GM21723 (cell line): ENCODE data around the gene TBC1D9.

Source experiments
- ATAC-seq: cut with Tn5 transposase; IDR thresholded peaks from one replicate; pipeline ENCODE4 v1.9.1; 2021; ENCODE audit warnings: mild to moderate bottlenecking, moderate library complexity; ENCODE audit not compliant: unreplicated experiment

Gene TBC1D9

DNA sequence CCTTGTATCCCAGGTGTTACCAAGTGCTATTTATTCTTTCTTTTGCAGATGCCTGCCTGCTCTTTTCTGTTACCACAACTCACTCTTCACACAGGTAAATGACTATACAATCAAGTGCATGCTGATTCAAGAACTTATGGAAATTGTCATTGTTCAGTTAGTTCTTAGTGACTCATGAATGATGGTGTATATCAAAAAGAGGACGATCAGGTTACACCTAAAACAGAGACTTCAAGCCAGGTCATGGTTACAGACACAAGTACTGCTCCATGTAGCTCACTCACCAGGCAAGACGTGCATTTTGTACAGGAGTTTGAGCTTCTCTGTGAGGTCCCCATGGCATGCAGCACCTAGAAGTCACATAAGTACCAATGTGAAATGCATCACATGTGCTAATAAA lies 128.2 kb downstream of the TBC1D9 start:
- no peak for ATAC-seq

DNA sequence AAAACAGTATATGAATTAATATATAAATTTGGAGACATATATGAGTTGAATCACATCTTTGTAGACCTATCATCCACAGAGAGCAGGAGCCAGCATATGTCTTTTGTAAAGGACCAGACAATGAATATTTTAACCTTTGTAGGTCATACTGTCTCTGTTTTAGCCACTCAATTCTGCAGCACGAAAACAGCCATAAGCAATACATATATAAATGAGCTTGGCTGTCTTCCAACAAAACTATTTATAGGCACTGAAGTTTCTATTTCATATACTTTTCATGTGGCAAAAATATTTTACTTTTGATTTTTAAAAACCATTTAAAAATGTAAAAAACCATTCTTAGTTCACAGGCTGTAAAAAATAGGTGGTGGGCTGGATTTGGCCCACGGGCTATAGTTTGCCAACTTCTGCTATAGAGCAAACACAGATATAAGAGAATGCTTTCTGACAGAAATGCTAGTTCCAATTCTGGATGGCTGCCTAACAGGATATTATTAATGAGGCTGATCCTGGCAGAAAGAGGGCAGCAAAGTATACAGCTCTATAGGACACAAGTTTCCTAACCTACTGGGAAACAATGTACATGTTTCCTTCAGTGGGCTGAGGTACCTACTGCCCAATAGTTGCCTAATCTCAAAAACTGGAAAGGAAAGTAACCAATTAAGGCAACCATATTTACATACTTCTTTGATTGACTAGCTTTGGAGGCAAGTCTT lies 129.4 kb downstream of the TBC1D9 start:
- ATAC-seq = no peak

DNA sequence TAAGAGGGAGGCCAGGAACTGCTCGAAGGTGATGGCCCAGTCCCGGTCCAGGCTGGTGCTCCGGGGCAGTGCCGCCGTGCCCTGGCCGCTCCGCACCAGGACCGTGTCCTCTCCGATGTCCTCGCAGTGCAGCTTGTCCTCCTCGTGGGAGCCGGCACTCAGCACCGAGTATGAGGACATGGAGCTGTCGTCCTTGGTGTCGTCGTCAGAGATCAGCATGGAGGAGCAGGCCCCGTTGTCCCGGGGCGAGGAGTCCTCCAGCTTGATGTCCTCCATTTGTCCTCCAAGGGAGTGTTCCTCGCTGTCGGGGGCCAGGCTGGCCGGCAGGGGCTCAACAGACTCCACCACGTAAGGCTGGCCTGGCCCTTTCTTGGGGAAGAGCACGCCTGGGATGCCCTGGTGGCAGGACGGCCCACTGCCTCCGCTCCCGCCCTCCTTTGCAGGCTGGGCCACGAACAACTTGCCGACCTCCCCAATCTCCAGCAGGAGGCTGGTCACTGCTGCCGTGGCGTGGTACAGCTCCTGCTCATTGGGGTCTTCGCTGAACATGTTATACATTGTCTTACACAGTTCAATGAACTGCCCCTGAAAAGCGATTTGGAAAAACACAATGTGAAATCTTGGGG lies 133.7 kb downstream of the TBC1D9 start:
- ATAC-seq = no peak

DNA sequence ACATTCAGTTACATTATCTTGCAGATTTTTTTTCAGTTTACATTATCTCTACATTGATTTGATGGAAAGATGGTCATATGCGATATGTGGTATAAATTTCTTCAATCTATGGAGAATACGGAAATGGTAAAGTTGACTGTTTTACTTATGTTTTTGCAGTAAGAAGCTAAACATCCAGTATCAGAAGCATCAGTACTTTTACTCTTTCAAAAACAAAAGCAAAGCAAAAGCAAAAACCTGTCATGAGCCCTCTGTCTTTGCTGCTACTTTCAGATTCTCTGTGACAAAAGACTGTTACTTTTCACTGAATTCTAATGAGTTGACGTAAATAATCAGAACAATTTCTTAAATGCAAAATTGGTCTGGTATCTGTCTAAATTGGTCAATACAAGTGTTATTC lies 135.0 kb downstream of the TBC1D9 start:
- no peak for ATAC-seq

DNA sequence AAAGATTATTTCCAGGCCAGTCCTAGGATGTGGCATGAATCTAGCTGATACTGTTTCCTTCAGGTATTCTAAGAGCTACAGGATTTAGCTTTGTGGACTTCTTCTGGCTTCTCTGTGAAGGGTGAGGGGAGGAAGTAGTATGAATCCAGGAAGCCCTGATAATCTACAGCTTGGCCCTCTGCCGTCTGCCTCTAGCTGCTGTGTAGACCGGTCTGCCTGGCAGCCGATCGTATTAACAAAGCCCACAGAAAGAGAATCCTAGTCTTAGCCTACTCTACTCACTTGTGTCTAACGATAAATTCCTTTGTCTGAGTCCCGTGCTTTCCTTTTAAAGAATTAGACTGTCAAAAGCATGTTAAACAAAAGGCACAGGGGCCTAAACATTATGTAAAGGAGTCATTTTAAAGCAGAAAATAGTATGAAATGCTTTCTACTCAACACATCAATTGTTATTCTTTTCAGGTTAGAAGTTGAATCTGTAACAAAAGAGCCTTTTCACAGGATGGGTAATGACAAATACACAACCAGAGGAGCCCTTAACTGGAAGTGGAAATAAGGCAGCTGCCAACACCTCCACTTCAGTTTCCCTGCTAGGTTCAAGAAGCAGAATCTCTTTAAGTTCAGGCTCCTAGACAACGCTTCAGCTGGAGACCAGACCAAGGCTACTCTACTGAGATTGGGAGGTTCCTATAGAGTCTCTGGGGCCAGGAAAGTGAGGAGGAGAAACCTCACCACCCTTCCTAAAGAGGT lies 138.5 kb downstream of the TBC1D9 start:
- ATAC-seq = no peak

DNA sequence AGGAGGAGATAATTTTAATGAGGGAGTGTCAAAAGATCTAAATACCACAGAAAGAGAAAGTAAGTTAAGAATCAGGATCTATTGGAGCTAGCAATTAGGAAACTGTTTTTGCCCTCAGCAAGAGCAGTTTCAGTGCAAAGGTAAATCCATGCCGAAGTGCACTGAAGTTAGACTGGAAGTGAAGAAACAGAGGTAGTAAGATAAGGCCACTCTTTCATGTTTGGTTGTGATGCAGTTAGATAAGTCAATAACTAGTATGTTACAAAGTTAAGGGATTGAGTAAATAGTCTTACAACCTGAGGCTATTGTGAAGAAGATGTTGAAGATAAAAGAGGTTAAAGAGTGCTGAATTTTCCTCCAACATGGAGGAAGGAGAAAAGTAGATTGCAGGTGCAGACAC lies 140.7 kb downstream of the TBC1D9 start:
- ATAC-seq = no peak

DNA sequence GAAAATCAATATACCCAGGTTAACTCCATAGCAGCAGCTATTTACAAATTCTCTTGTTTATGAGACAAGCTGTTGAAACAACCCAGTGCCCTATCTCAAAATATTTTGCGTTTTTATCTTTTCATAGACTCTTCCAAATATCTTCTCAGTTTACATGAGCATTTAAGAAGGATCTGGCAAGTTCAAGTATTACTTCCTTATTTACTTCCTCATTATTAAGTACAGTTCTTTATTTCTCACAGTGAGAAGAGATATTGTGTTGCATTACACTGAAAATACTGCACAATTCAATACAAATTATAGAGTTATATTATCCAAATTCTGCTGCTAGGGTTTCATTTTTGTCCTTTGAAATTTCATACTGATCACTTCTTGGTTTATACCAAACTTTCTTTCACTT lies 143.8 kb downstream of the TBC1D9 start:
- ATAC-seq = no peak

DNA sequence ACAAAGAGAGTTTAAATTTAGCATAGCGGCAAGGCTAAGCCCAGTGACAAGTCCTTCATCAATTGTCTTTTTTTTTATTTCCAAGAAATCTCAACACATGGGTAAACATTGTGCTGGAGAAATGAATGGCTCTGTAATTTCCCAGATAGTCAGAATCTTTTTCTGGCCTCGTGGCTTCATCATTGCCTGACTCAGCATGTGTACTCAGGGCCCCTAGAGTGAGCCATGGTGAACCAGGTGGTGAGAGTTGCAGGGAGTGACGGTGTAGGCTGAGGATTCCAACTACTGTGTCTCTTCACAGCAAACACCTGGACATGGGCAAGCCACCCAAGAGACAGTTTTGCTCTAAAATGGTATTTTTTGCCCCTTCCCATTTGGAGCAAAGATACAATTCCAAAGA lies 144.3 kb downstream of the TBC1D9 start:
- no peak for ATAC-seq

DNA sequence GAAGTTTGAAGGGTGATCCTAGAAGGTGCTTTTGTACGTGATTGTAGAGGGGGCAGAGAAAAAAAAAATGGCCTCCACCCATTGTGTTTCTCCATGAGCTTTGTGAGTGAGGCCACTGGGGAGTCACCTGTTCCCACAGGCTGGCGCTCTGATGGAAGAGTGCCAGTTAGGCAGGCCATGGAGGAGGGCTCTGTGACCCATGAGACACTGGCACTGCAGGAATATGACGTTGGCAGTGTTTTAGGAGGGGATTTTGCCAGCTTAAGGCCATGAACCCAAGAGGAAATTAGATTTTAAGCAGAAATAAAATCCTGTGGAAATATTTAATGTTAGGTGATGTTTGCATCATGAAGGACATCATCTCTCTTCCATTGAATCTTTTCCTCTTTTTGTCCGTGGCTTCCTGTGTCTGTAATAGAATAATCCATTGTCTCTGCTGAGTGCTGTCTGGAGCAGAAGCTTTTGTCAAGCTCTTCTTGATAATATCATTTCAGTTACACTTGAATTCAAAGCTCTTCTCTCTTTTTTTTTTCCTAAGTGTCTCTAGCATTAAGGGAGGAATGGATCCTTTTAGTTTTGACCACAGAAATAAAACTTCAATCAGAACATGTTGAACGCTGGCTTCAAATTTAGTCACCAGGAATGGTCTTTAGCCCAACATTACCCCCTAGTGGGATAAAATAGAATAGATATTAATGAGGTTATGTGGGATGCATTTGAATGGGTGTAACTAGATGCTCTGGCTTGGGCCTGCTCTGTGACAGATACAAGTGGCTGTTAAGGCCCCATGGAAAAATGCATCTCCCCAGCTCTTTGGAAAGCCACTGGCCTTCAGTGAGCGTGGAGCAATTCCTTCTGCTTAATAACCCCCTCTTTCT lies 146.4 kb downstream of the TBC1D9 start:
- ATAC-seq = peak; percentile 93

DNA sequence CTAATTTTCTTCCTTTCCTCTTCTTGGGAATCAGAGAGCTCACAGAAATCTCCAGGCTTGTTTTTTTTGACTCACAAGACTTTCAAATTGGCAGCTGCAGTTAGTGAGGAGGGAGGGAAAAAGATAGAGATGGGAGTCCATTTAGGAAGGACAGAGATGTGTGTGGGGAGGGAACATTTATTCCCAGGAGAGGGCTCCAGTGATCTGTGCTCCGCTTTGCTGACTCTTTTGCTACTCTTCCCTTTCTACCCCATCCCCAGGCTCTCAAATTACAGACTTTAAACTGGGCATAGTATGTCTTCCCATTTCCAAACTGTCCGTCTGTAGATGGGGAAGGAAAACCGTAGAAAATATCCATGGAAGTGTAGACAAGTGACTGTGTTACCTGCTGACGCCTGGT lies 148.3 kb downstream of the TBC1D9 start:
- ATAC-seq = no peak

DNA sequence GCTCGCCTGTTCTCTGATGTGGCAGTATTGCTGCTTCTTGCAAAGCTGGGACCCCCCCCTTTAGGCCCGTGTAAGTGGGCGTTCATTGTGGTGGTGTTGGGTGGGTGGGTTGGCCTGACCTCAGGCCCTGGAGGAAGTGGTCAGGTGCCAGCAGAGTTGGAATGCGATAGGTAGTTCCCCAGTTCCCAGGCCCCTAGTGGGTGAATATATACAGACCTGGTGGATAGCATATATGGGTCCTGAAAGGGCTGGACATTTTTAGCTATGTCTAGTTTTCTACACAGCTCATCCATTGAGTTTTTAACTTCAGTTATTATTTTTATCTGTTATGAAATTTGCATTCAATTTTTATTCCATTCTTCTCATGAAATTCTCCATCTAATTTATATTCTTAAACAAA lies 151.6 kb downstream of the TBC1D9 start:
- no peak for ATAC-seq

DNA sequence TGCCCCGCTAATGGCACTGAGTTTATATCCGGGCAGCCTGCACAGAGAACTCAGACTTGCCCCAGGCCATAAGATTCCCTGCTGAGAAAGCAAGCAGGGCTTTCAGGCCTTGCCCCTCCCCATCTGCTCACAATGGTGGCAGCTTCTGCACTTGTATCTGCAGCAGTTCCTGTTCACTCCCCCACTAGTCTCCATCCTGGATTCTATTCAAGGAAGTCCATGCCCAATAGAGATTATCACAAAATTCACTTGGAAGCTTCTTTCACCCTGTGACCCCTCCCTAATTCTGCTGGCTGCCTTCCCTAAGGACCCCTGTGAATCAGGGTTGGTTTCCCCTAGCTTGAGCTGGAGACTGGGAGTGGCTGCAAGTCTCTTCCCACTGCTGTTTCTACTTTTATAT lies 152.9 kb downstream of the TBC1D9 start:
- ATAC-seq = no peak

DNA sequence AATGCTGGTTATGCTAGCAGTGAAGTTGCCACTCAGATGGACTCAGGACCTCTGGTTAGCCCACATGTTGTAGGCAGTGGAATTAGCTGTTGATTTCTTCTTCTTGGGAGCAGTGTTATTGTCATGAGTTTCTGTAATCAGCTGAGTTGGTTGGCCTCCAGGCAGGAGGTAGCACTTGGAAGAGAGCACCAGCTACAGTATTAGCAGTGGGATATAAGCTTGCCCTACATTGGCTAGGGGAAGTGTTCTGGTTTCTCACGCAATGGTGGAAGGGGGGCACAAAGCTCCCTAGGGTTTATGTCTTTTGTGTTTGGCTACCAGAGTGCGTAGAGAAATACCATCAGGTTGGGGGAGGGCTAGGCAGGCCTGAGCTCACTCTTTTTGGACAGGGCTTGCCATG lies 153.5 kb downstream of the TBC1D9 start:
- ATAC-seq = no peak

DNA sequence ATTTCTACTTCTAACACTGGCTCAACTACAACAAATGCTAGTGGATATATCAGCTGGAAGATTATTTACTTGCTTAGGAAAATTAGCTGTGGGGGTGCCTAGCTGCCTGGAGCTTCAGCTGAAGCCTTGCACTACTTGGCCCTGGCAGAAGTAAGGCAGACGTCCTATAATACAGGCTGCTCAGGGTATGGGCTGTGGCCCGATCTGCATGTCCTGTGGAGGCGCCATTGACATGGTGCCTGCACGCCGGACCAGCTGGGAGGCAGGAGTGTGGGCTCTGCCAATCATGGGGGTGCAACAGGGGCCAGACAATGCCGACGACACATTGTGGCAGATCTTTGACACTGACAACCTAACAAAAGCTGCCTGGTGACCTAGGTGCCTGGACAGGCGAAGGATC lies 155.8 kb downstream of the TBC1D9 start:
- ATAC-seq = no peak

DNA sequence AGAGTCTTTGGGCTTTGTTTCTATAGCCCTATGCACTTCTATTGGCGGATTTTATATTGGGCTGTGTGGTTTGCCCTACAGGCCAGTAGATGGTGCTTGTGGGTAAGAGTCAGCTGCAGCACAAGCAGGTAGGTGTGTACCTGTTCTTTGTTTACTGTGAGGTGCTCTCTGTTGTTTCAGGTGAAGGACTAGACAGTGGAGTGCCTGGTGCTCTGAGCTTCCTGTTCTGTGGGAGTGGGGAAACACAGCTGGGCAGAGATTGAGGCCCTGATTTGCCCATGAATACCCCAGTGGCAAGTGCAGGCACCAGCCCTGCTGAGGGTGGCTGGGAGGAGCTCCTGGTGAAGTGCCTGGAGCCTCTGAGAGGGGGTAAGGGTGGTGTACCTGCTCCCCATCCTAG lies 161.1 kb downstream of the TBC1D9 start:
- peak; percentile 82 for ATAC-seq

DNA sequence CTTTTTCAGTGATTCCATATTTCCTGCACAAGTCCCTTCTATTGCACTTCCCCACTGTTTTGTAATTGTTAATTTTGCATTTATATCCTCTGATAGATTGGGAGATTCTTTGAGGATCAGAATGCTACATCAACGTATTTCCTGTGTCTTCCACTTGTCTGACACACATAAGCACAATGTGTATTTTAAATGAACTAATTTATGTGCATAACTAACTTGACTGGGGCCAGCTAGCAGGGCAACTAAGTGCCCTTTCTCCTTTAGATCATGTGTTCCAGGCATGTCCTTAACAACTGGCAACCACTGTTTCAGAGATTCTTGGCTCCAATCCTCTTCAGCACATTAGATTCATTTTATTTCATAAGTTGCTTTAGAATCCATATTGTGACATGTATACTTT lies 171.7 kb downstream of the TBC1D9 start:
- ATAC-seq = no peak

DNA sequence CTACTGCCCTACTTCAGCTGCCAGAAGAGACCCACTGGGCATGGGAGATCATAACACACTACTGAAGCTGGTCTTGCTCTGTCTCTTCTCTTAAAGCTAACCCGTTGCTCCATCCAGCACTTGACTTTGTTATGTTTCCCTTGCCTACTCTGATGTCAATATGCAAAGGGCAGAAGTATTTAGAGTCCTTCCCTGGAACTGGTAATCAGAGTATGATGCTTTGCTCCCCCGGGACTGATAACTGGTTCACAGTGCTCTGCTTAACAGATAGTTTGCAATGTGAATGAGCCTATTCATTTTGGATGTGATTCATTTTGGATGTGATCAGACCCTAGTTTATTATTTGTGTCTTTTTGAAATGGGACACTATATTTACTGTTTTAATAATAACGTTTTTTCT lies 175.1 kb downstream of the TBC1D9 start:
- ATAC-seq = no peak

DNA sequence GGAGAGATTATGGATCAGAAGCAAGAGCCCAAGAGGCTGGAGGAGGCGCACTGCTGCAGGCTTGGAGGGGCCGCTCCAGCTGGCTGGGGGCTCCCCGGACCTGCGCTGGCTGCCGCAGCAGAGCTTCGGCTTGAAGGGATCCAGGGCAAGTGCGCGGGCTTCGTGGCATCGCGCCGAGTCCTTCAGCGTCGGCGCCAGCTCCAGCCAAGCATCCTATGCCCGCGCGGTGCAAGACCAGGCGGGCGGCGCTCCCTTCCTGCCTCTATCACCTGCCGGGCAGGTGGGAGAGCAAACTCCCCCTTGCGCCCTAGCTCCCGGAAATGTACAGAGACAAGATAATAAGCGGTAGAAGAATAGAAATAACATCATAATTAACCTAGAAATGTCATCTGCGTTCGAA lies 176.9 kb downstream of the TBC1D9 start:
- ATAC-seq = no peak

DNA sequence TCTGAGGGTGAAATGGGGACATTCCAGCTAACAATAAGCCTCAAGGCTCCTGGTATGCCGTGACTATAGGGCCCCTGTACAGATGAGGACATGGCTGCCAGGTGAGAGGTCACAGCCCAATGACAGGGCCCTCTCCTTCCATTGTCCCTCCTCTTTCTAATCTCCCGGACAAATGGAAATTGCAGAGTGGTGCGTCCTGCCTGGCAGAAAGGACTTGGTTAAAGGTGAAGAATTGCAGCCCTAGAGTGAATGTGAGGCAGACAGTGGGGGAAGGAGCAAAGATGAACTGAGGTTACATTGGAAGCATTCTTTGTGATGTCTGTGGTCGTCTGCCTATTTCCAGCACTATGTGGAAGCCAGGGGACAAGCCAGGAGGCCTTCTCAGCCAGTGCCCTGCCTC lies 180.7 kb downstream of the TBC1D9 start:
- no peak for ATAC-seq

DNA sequence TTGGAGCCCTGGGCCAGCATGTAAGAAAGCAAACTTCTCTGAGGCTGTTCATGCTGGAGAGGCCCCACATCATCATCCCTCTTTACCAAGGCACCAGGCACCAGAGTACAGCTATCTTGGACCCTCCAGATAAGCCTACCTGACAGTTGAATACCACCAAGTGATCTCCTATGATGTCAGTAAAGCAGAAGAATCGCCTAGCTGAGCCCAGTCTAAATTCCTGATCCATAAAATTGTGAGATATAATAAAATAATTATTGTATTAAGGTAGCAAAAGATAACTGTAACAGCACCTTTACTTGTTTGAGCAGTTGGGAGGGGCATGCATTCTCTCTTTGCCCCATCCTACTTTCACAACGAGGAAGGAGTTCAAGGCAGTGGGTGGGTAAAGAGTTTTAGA lies 184.6 kb downstream of the TBC1D9 start:
- ATAC-seq = no peak
